ENCODE results near the gene LPCAT3. TPM values are rescaled to one million over a fixed set of nuclear protein-coding genes. Genes with fewer than 3 reads are reported as not detected.

The LPCAT3 gene
- total RNA-seq, 1 donor from 2014 or later: 18.8 TPM

DNA sequence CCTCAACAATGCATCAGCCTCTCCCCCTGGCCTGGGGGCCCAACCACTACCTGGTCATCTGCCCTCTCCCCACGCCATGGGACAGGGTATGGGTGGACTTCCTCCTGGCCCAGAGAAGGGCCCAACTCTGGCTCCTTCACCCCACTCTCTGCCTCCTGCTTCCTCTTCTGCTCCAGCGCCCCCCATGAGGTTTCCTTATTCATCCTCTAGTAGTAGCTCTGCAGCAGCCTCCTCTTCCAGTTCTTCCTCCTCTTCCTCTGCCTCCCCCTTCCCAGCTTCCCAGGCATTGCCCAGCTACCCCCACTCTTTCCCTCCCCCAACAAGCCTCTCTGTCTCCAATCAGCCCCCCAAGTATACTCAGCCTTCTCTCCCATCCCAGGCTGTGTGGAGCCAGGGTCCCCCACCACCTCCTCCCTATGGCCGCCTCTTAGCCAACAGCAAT lies 82.1 kb downstream of the LPCAT3 start:
- Mint-ChIP-seq H3K4me1 (ENCODE audit: low read depth) (peaks cover 59% of the 10 kb centered on the region), H3K36me3 (ENCODE audit: low read depth) (peaks cover 29% of the 10 kb centered on the region), H3K9me3 (ENCODE audit: low read depth) (no peaks in the 10 kb centered on the region), H3K4me3 (ENCODE audit: unreplicated experiment) (peak overlapping the region; percentile 51), H3K27me3 (ENCODE audit: low read depth) (no peaks in the 10 kb centered on the region), H3K27ac (ENCODE audit: unreplicated experiment) (peak overlapping the region; percentile 49)
- no peak for DNase-seq (ENCODE audit: low spot score)
- TF ChIP-seq, protein P1, sequence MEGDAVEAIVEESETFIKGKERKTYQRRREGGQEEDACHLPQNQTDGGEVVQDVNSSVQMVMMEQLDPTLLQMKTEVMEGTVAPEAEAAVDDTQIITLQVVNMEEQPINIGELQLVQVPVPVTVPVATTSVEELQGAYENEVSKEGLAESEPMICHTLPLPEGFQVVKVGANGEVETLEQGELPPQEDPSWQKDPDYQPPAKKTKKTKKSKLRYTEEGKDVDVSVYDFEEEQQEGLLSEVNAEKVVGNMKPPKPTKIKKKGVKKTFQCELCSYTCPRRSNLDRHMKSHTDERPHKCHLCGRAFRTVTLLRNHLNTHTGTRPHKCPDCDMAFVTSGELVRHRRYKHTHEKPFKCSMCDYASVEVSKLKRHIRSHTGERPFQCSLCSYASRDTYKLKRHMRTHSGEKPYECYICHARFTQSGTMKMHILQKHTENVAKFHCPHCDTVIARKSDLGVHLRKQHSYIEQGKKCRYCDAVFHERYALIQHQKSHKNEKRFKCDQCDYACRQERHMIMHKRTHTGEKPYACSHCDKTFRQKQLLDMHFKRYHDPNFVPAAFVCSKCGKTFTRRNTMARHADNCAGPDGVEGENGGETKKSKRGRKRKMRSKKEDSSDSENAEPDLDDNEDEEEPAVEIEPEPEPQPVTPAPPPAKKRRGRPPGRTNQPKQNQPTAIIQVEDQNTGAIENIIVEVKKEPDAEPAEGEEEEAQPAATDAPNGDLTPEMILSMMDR (IDR thresholded peaks at IDR 0.05): no peak

DNA sequence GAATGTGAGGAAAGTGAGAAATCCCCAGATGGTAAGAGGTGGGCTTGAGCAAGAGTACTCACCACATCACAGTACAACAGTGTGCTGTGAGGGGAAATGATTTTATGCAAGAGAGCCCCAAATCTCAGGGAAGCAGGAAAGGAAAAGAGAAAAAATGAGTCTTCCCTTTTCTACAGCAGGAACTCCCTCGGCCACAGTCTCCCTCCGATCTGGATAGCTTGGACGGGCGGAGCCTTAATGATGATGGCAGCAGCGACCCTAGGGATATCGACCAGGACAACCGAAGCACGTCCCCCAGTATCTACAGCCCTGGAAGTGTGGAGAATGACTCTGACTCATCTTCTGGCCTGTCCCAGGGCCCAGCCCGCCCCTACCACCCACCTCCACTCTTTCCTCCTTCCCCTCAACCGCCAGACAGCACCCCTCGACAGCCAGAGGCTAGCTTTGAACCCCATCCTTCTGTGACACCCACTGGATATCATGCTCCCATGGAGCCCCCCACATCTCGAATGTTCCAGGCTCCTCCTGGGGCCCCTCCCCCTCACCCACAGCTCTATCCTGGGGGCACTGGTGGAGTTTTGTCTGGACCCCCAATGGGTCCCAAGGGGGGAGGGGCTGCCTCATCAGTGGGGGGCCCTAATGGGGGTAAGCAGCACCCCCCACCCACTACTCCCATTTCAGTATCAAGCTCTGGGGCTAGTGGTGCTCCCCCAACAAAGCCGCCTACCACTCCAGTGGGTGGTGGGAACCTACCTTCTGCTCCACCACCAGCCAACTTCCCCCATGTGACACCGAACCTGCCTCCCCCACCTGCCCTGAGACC lies 82.7 kb downstream of the LPCAT3 start:
- Mint-ChIP-seq H3K4me1 (ENCODE audit: low read depth) (peaks cover 62% of the 10 kb centered on the region), H3K27ac (ENCODE audit: unreplicated experiment) (peak overlapping the region; percentile 60), H3K27me3 (ENCODE audit: low read depth) (no peaks in the 10 kb centered on the region), H3K4me3 (ENCODE audit: unreplicated experiment) (no peak overlapping the region), H3K9me3 (ENCODE audit: low read depth) (no peaks in the 10 kb centered on the region), H3K36me3 (ENCODE audit: low read depth) (peaks cover 27% of the 10 kb centered on the region)
- DNase-seq (ENCODE audit: low spot score): no peak
- TF ChIP-seq, protein P1 (IDR thresholded peaks at IDR 0.05): no peak

DNA sequence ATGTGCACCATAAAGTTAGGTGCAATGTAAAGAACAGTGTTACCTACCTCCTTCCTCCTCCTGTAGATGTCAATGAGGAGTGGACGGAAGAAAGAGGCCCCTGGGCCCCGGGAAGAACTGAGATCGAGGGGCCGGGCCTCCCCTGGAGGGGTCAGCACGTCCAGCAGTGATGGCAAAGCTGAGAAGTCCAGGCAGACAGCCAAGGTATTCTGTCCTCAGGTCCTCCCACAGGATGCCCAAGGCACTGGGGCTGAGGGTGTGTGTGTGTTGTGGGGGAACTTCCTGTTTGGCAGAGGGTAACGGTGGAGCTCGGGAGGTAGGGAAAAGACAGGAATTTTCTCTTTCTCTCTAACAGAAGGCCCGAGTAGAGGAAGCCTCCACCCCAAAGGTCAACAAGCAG lies 84.2 kb downstream of the LPCAT3 start:
- H3K27ac Mint-ChIP-seq (ENCODE audit: unreplicated experiment): peak overlapping the region; percentile 79
- peaks cover 71% of the 10 kb centered on the region for H3K4me1 Mint-ChIP-seq (ENCODE audit: low read depth)
- DNase-seq (ENCODE audit: low spot score): no peak
- TF ChIP-seq, protein P1 (IDR thresholded peaks at IDR 0.05): no peak
- H3K36me3 Mint-ChIP-seq (ENCODE audit: low read depth): peaks cover 22% of the 10 kb centered on the region
- H3K4me3 Mint-ChIP-seq (ENCODE audit: unreplicated experiment): peak overlapping the region; percentile 26
- H3K27me3 Mint-ChIP-seq (ENCODE audit: low read depth): no peaks in the 10 kb centered on the region
- no peaks in the 10 kb centered on the region for H3K9me3 Mint-ChIP-seq (ENCODE audit: low read depth)

DNA sequence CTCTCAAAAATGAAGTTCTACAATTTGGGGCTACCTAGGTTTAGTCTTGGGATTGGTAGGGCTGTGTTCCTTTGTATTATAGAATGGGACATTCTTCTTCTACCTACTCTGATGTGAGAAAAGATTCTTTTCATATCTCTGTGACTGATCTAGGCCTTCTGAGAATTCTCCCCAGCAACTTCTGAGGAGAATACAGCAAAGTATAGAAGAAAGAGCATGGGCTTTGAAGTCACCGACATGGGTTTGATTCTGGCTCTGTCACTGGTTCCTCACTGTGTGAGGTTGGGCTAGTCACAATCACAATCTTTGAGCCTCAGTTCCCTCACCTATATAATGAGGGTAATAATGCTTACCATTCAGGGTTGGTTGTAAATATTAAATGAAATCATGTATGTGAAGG lies 85.5 kb downstream of the LPCAT3 start:
- H3K4me1 Mint-ChIP-seq (ENCODE audit: low read depth): peaks cover 71% of the 10 kb centered on the region
- H3K4me3 Mint-ChIP-seq (ENCODE audit: unreplicated experiment): no peak overlapping the region
- no peak for DNase-seq (ENCODE audit: low spot score)
- TF ChIP-seq, protein P1 (IDR thresholded peaks at IDR 0.05): no peak
- H3K27me3 Mint-ChIP-seq (ENCODE audit: low read depth): no peaks in the 10 kb centered on the region
- peaks cover 24% of the 10 kb centered on the region for H3K36me3 Mint-ChIP-seq (ENCODE audit: low read depth)
- H3K27ac Mint-ChIP-seq (ENCODE audit: unreplicated experiment): peak overlapping the region; percentile 71
- H3K9me3 Mint-ChIP-seq (ENCODE audit: low read depth): no peaks in the 10 kb centered on the region

DNA sequence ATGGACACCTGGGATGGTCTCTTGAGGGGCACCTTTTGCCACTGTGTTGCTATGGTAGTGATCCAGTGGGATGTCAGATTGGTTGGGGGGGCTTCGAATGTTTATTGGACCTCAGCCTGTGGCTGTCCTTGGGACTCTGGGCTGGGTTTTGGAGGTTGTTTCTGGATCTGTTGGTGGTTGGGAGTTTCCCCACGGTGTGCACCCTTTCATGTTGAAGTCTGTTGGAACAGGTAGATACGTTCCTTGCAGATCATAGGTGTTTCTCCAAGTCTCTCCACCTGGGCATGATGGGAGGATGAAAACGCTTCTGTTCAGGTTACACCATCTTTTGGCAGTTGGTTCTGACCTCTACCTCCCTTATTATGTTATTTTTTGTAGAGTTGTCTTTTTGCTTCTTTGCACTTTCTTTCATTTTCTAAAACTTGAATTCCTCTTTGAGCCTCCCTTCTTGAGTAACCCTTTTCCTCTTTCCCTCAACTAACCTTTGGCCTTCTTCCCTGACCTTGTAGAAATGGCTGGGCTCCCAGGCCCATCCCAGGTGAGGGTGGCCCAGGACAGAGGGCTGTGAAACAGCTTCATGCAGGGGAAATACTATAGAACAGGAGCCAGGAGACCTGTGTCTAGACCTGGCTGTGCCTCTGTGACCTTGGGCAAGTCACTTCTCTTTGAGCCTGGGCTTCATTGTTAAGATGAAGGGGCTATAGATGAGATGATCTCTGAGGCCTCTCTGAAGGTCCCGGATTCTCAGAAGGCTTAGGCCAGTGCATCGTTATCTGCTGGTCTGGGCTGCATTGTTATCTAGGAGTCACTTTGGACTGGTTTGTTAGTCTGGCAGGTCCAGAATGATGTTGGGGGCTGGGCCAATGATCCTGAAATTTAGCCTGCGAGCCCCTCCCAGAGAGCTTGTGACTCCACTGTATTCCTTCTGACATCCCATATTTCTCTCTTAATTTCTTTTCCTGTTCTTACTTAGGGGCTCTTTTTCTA lies 88.5 kb downstream of the LPCAT3 start:
- DNase-seq (ENCODE audit: low spot score): no peak
- no peaks in the 10 kb centered on the region for H3K27me3 Mint-ChIP-seq (ENCODE audit: low read depth)
- TF ChIP-seq, protein P1 (IDR thresholded peaks at IDR 0.05): no peak

More for the DNA sequence above, 88.5 kb downstream of the LPCAT3 start:
- Mint-ChIP-seq H3K4me3 (ENCODE audit: unreplicated experiment) (peak overlapping the region; percentile 96), H3K4me1 (ENCODE audit: low read depth) (peaks cover 80% of the 10 kb centered on the region), H3K36me3 (ENCODE audit: low read depth) (peaks cover 9% of the 10 kb centered on the region), H3K27ac (ENCODE audit: unreplicated experiment) (peak overlapping the region; percentile 90), H3K9me3 (ENCODE audit: low read depth) (no peaks in the 10 kb centered on the region)

All from chondrocyte (in vitro differentiated cells).